Measurements from ENCODE around the gene SRSF7.
"Not testable (repeated sequence)": the region's sequence is repeated elsewhere in the genome, so short reads cannot be mapped to it uniquely, and the experiment has no call there.

DNA sequence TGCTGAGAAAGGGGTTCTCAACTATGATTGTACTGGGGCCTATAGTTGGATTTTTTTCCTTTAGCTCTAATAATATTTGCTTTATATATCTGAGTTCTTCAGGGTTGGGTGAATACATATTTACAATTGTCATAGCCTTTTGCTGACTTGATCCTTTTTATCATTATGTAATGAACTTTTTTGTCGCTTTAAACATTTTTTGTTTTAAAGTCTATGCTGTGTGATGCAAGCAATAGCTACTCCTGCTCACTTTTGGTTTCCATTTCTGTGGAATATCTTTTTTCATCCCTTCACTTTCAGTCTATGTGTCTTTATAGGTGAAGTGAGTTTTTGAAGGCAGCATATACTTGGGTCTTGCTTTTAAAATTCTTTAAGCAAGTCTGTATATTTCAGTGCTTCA, 36.2 kb downstream of the SRSF7 start:
- TF ChIP-seq, protein P1, sequence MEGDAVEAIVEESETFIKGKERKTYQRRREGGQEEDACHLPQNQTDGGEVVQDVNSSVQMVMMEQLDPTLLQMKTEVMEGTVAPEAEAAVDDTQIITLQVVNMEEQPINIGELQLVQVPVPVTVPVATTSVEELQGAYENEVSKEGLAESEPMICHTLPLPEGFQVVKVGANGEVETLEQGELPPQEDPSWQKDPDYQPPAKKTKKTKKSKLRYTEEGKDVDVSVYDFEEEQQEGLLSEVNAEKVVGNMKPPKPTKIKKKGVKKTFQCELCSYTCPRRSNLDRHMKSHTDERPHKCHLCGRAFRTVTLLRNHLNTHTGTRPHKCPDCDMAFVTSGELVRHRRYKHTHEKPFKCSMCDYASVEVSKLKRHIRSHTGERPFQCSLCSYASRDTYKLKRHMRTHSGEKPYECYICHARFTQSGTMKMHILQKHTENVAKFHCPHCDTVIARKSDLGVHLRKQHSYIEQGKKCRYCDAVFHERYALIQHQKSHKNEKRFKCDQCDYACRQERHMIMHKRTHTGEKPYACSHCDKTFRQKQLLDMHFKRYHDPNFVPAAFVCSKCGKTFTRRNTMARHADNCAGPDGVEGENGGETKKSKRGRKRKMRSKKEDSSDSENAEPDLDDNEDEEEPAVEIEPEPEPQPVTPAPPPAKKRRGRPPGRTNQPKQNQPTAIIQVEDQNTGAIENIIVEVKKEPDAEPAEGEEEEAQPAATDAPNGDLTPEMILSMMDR (IDR thresholded peaks at IDR 0.05; ENCODE audit: low read depth, low read length, missing input control) = not testable (repeated sequence)
- TF ChIP-seq MAX (IDR thresholded peaks at IDR 0.05); TAF1 (conservative IDR thresholded peaks at IDR 0.05); GABPA (IDR thresholded peaks at IDR 0.05 in 1 of 2, conservative IDR thresholded peaks at IDR 0.05 in 1 of 2); NR2F2 (IDR thresholded peaks at IDR 0.05); YY1 (IDR thresholded peaks at IDR 0.05); RXRA (IDR thresholded peaks at IDR 0.05); HNF4A (conservative IDR thresholded peaks at IDR 0.05); EGR1 (IDR thresholded peaks at IDR 0.05; ENCODE audit: low read depth in 2 of 2); ZBTB33 (IDR thresholded peaks at IDR 0.05): not testable (repeated sequence)
- TF ChIP-seq, protein P2, sequence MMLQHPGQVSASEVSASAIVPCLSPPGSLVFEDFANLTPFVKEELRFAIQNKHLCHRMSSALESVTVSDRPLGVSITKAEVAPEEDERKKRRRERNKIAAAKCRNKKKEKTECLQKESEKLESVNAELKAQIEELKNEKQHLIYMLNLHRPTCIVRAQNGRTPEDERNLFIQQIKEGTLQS (IDR thresholded peaks at IDR 0.05) = not testable (repeated sequence)
- TF ChIP-seq, protein P3, sequence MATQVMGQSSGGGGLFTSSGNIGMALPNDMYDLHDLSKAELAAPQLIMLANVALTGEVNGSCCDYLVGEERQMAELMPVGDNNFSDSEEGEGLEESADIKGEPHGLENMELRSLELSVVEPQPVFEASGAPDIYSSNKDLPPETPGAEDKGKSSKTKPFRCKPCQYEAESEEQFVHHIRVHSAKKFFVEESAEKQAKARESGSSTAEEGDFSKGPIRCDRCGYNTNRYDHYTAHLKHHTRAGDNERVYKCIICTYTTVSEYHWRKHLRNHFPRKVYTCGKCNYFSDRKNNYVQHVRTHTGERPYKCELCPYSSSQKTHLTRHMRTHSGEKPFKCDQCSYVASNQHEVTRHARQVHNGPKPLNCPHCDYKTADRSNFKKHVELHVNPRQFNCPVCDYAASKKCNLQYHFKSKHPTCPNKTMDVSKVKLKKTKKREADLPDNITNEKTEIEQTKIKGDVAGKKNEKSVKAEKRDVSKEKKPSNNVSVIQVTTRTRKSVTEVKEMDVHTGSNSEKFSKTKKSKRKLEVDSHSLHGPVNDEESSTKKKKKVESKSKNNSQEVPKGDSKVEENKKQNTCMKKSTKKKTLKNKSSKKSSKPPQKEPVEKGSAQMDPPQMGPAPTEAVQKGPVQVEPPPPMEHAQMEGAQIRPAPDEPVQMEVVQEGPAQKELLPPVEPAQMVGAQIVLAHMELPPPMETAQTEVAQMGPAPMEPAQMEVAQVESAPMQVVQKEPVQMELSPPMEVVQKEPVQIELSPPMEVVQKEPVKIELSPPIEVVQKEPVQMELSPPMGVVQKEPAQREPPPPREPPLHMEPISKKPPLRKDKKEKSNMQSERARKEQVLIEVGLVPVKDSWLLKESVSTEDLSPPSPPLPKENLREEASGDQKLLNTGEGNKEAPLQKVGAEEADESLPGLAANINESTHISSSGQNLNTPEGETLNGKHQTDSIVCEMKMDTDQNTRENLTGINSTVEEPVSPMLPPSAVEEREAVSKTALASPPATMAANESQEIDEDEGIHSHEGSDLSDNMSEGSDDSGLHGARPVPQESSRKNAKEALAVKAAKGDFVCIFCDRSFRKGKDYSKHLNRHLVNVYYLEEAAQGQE (IDR thresholded peaks at IDR 0.05) = not testable (repeated sequence)
